Activated naive CD8-positive, alpha-beta T cell treated with anti-CD3 and anti-CD28 coated beads for 36 hours (primary cell): ENCODE measurements around the gene MORC4. TPM values are rescaled to one million over a fixed set of nuclear protein-coding genes. Genes with fewer than 3 reads are reported as not detected.
"Not testable (repeated sequence)": the region's sequence is repeated elsewhere in the genome, so short reads cannot be mapped to it uniquely, and the experiment has no call there.

Experiments
- DNase-seq: peaks from one replicate; pipeline ENCODE4 v3.0.0; 2021
- H3K27ac Mint-ChIP-seq: one replicate; pipeline ENCODE4 v1.8.0; 2022; ENCODE audit warnings: mild to moderate bottlenecking, moderate library complexity, mixed read lengths
- H3K27me3 Mint-ChIP-seq: one replicate; pipeline ENCODE4 v1.8.0; 2022; ENCODE audit warnings: mild to moderate bottlenecking, mixed read lengths
- H3K36me3 Mint-ChIP-seq: one replicate; pipeline ENCODE4 v1.8.0; 2021; ENCODE audit warnings: mild to moderate bottlenecking, mixed read lengths
- H3K4me1 Mint-ChIP-seq: one replicate; pipeline ENCODE4 v1.8.0; 2021; ENCODE audit warnings: mixed read lengths
- H3K4me3 Mint-ChIP-seq: one replicate; pipeline ENCODE4 v1.8.0; 2022; ENCODE audit warnings: mild to moderate bottlenecking, moderate library complexity, mixed read lengths
- H3K9me3 Mint-ChIP-seq: one replicate; pipeline ENCODE4 v1.8.0; 2022; ENCODE audit warnings: mixed read lengths
- total RNA-seq, 2 experiments: library from RNA; stranded (reverse); gene quantifications; one replicate each; pipeline ENCODE4 v1.2.3, GENCODE V29; 2021

The MORC4 gene
- 1 to 10 TPM; 8.8 to 9.4 TPM for total RNA-seq

DNA sequence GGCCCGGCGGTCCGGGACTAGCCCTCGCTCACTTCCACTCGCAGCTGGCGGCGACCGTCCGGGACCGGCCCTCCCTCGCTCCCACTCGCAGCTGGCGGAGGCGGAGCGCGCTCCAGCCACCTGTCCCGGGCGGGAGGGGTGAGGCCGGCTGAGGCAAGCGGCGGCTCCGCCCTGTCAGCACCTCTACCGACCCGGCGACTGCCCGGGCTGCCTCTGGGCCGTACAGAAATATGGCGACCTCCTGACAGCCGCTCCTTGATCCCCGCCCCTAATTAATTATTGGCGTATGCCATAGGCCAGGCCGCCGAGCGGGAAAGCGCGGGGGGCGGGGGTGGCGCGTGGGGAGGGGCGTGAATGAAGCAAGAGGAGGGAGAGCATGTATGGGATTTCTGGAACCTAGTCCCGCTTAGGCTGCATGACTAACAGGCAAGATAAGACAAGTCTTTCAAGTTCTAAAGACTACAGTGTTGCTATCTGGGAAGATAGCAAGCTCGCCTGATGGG, at the start of gene MORC4:
Gene MORC4 (minus strand): TSS at position 200 of the 503 bp plus-strand sequence. CDS start 243 bp downstream, outside the sequence.
- Mint-ChIP-seq H3K36me3 (peaks cover 2% of the 10 kb centered on the region), H3K4me3 (peak within 1 kb of the TSS; percentile 76), H3K27me3 (no peaks in the 10 kb centered on the region), H3K9me3 (no peaks in the 10 kb centered on the region), H3K4me1 (peaks cover 6% of the 10 kb centered on the region), H3K27ac (no peak within 1 kb of the TSS)
- peak; percentile 70 for DNase-seq

DNA sequence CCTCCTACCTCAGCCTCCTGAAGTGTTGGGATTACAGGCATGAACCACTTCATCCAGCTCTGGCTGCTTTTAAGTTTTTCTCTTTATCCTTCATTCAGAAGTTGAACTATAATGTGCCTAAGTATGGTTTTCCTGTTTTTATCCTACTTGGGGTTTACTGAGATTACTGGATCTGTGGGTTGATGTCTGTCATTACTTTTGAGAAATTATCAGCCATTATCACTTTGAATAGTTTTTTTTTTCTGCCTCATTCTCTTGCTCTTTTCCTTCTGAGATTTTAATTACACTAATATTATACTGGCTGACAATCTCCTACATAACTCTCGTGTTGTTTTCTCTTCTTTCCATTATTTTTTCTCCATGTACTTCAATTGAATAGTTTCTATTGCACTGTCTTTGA, 47.6 kb upstream of the MORC4 start:
- Mint-ChIP-seq H3K36me3 (no peaks in the 10 kb centered on the region), H3K9me3 (no peaks in the 10 kb centered on the region), H3K27ac (no peak overlapping the region), H3K27me3 (peaks cover 5% of the 10 kb centered on the region), H3K4me3 (no peak overlapping the region), H3K4me1 (no peaks in the 10 kb centered on the region)
- DNase-seq: no peak

DNA sequence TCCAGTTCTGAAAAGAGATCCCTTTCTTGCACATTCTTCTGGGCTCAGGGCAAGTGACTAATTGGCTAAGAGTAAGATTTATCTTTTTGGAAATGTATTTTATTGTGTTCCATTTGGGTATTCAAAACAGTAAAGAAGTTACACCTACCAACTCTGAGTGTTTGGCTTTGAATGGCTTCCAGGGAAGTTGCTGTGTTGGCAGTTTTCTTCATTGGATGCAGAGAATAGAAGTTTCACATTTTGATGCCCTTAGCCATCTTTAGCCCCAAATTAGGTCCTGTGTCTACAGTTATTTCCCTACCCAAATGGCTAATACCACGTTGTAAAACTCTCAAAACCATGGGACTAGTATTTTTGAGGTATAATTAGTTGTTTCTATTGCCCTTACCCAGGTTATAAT, 29.7 kb upstream of the MORC4 start:
- no peak overlapping the region for H3K27ac Mint-ChIP-seq
- H3K36me3 Mint-ChIP-seq: no peaks in the 10 kb centered on the region
- no peak for DNase-seq
- peaks cover 3% of the 10 kb centered on the region for H3K27me3 Mint-ChIP-seq
- no peaks in the 10 kb centered on the region for H3K4me1 Mint-ChIP-seq
- no peak overlapping the region for H3K4me3 Mint-ChIP-seq
- no peaks in the 10 kb centered on the region for H3K9me3 Mint-ChIP-seq

- Mint-ChIP-seq H3K27me3 (peaks cover 3% of the 10 kb centered on the region), H3K9me3 (no peaks in the 10 kb centered on the region), H3K4me1 (no peaks in the 10 kb centered on the region), H3K36me3 (no peaks in the 10 kb centered on the region), H3K4me3 (no peak overlapping the region), H3K27ac (no peak overlapping the region)
- DNase-seq: no peak
Measured at GRCh38 chrX:107025545-107025944, 25.5 kb upstream of the MORC4 start.

DNA sequence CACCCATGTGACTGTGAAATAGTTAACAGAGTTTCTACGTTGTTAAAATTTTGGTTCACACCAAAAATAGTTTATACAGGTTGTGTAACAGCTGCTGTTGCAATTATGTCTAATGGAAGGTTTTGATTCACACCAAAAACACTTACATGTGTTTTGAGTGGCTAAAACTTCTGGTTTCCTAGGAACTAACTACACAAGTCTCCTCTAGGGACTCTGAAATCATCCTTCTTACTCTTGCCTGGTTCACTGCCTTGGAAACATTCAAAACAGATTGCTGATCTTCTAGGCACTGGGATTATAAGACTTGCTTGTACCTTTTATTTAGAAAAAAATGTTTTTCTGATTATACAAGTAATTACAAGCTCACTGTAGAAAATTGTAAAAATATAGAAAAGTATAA, 14.9 kb upstream of the MORC4 start:
- Mint-ChIP-seq H3K27me3 (no peaks in the 10 kb centered on the region), H3K4me1 (no peaks in the 10 kb centered on the region), H3K9me3 (no peaks in the 10 kb centered on the region), H3K27ac (no peak overlapping the region), H3K36me3 (no peaks in the 10 kb centered on the region), H3K4me3 (no peak overlapping the region)
- no peak for DNase-seq

DNA sequence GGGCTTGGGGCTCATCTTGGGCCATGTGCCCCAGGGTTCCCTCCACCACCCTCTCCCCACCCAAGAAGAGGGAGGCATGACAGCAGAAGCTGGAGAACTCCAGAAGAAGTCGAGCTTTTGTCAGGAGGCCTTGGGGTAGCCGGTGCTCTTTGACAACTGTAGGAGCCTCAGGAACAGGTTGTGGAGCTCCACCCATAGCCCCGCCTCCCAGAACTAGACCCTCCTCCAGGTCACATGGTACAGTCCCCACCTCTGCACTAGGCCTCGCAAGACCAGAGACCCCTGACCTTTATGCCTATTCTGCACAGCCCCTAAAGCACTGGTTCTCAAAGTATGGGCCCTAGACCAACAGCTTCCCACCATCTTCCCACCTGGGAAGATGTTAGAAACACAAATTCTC, 8.0 kb upstream of the MORC4 start:
- H3K27ac Mint-ChIP-seq: no peak overlapping the region
- no peak for DNase-seq
- no peaks in the 10 kb centered on the region for H3K9me3 Mint-ChIP-seq
- H3K4me1 Mint-ChIP-seq: no peaks in the 10 kb centered on the region
- no peaks in the 10 kb centered on the region for H3K27me3 Mint-ChIP-seq
- H3K4me3 Mint-ChIP-seq: no peak overlapping the region
- no peaks in the 10 kb centered on the region for H3K36me3 Mint-ChIP-seq

- Mint-ChIP-seq H3K9me3 (no peaks in the 10 kb centered on the region), H3K4me3 (peak overlapping the region; percentile 76), H3K4me1 (peaks cover 6% of the 10 kb centered on the region), H3K27me3 (no peaks in the 10 kb centered on the region), H3K27ac (no peak overlapping the region), H3K36me3 (peaks cover 2% of the 10 kb centered on the region)
- peak; percentile 26 for DNase-seq
Measured at GRCh38 chrX:106999002-106999975, 723 bp downstream of the MORC4 start.

DNA sequence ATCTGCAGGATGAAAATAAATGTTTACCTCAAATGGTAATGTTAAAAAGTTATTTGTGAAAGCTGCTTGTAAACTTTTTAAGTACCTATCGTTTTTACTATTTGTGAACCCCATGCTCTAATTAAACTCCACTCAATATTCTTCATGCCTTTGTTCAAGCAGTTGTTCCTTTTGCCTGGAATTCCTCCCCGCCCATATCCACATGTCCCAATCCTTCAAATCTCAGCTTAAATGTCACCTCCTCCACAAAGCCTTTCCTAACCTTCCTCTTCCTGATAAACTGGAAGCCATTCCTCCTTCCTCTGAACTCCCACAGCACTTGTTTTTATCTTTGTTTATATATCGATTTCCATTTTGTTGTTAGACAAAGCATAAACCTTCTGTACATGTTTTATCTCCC, 2.4 kb downstream of the MORC4 start:
- DNase-seq: no peak
- H3K27ac Mint-ChIP-seq: no peak overlapping the region
- no peaks in the 10 kb centered on the region for H3K9me3 Mint-ChIP-seq
- H3K4me1 Mint-ChIP-seq: peaks cover 6% of the 10 kb centered on the region
- H3K4me3 Mint-ChIP-seq: no peak overlapping the region
- no peaks in the 10 kb centered on the region for H3K27me3 Mint-ChIP-seq
- H3K36me3 Mint-ChIP-seq: peaks cover 2% of the 10 kb centered on the region

DNA sequence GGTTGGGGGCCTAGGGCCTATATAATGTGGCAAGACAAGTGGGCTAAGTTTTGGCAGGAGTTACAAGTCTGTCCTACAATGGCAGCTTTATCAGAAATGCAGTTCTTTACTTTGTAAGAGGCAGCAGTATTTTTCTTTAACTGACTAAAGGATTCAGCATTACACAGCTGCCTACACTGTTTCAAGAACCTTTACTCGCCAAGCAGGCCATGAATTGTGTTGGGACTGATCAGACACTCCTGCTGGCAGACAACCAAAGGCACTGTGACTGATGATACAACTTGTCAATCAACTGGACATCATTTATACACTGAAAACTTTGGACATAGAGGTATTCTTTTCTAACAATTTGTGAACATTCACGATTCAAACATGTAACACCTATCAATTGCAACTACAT, 4.3 kb downstream of the MORC4 start:
- DNase-seq: no peak
- peaks cover 6% of the 10 kb centered on the region for H3K4me1 Mint-ChIP-seq
- H3K36me3 Mint-ChIP-seq: peaks cover 5% of the 10 kb centered on the region
- no peak overlapping the region for H3K27ac Mint-ChIP-seq
- no peaks in the 10 kb centered on the region for H3K9me3 Mint-ChIP-seq
- no peak overlapping the region for H3K4me3 Mint-ChIP-seq
- no peaks in the 10 kb centered on the region for H3K27me3 Mint-ChIP-seq

- H3K4me1 Mint-ChIP-seq: peaks cover 3% of the 10 kb centered on the region
- no peak overlapping the region for H3K27ac Mint-ChIP-seq
- H3K4me3 Mint-ChIP-seq: no peak overlapping the region
- DNase-seq: no peak
- no peaks in the 10 kb centered on the region for H3K9me3 Mint-ChIP-seq
- H3K27me3 Mint-ChIP-seq: no peaks in the 10 kb centered on the region
- peaks cover 3% of the 10 kb centered on the region for H3K36me3 Mint-ChIP-seq
Measured at GRCh38 chrX:106987488-106987887, 12.5 kb downstream of the MORC4 start.

- H3K27me3 Mint-ChIP-seq: no peaks in the 10 kb centered on the region
- no peak overlapping the region for H3K4me3 Mint-ChIP-seq
- DNase-seq: no peak
- no peaks in the 10 kb centered on the region for H3K9me3 Mint-ChIP-seq
- no peaks in the 10 kb centered on the region for H3K4me1 Mint-ChIP-seq
- H3K36me3 Mint-ChIP-seq: peaks cover 4% of the 10 kb centered on the region
- no peak overlapping the region for H3K27ac Mint-ChIP-seq
Measured at GRCh38 chrX:106980952-106981626, 18.9 kb downstream of the MORC4 start.

GRCh38 chrX:106976416-106976815, 23.6 kb downstream of the MORC4 start:
- no peaks in the 10 kb centered on the region for H3K4me1 Mint-ChIP-seq
- peaks cover 17% of the 10 kb centered on the region for H3K36me3 Mint-ChIP-seq
- no peak overlapping the region for H3K4me3 Mint-ChIP-seq
- no peak for DNase-seq
- no peaks in the 10 kb centered on the region for H3K27me3 Mint-ChIP-seq
- H3K27ac Mint-ChIP-seq: no peak overlapping the region
- H3K9me3 Mint-ChIP-seq: peaks cover 1% of the 10 kb centered on the region

GRCh38 chrX:106973433-106974149, 26.4 kb downstream of the MORC4 start:
- no peak for DNase-seq
- peaks cover 25% of the 10 kb centered on the region for H3K36me3 Mint-ChIP-seq
- no peaks in the 10 kb centered on the region for H3K4me1 Mint-ChIP-seq
- H3K4me3 Mint-ChIP-seq: no peak overlapping the region
- no peaks in the 10 kb centered on the region for H3K27me3 Mint-ChIP-seq
- H3K9me3 Mint-ChIP-seq: peaks cover 8% of the 10 kb centered on the region
- no peak overlapping the region for H3K27ac Mint-ChIP-seq

DNA sequence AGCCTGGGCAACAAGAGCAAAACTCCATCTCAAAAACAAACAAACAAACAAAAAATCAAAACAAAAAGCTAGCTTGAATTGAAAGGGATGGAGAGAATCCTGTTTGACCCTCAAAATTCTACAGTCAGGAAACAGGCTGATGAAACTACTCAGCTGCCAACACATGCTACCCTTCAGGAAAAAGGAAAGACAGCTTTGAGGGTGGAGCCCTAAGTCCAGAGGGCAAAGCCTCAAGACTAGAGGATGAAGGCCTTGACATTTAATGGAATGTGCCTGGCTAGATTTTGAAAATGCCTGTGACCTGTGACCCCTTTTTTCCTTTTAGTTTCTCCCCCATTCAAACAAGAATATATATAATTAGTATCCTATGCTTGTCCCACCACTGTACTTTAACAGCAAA, 27.1 kb downstream of the MORC4 start:
- Mint-ChIP-seq H3K4me1 (no peaks in the 10 kb centered on the region), H3K27ac (no peak overlapping the region), H3K9me3 (peaks cover 8% of the 10 kb centered on the region), H3K27me3 (no peaks in the 10 kb centered on the region), H3K4me3 (no peak overlapping the region), H3K36me3 (peaks cover 29% of the 10 kb centered on the region)
- no peak for DNase-seq

DNA sequence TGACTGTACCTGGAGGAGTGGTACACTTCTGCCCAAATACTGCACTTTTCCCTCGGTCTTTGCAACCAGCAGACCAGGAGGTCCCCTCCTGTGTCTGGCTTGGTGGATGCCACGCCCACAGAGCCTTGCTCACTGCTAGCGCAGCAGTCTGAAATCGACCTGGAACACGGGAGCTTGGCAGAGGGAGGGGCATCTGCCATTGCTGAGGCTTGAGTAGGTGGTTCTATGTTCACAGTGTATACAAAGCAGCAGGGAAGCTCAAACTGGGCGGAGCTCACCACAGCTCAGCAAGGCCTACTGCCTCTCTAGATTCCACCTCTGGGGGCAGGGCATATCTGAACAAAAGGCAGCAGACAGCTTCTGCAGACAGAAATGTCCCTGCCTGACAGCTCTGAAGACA, 33.5 kb downstream of the MORC4 start:
- H3K27ac Mint-ChIP-seq, H3K4me1 Mint-ChIP-seq, DNase-seq, H3K9me3 Mint-ChIP-seq, H3K27me3 Mint-ChIP-seq, H3K4me3 Mint-ChIP-seq: not testable (repeated sequence)
- peaks cover 37% of the 10 kb centered on the region for H3K36me3 Mint-ChIP-seq
